HG02763 (cell line): ENCODE data around the gene SCAPER.
A peak's percentile ranks its signal among the peaks of the same experiment; 100 is the strongest.

Experiments
- ATAC-seq: cut with Tn5 transposase; IDR thresholded peaks from one replicate; pipeline ENCODE4 v1.9.1; 2021; ENCODE audit warnings: mild to moderate bottlenecking, moderate library complexity; ENCODE audit not compliant: unreplicated experiment

The SCAPER gene

GRCh38 chr15:76342382-76343201 is 562.5 kb downstream of the SCAPER start:
- no peak for ATAC-seq

GRCh38 chr15:76342058-76342381 is 563.1 kb downstream of the SCAPER start:
- no peak for ATAC-seq

GRCh38 chr15:76341366-76342057 is 563.6 kb downstream of the SCAPER start:
- ATAC-seq: no peak

GRCh38 chr15:76340803-76341365 is 564.3 kb downstream of the SCAPER start:
- no peak for ATAC-seq

GRCh38 chr15:76340198-76340802 is 564.8 kb downstream of the SCAPER start:
- ATAC-seq: no peak

- no peak for ATAC-seq
These were observed 565.6 kb downstream of the SCAPER start for GRCh38 chr15:76339305-76340197.

- ATAC-seq: no peak
These were observed 566.4 kb downstream of the SCAPER start for GRCh38 chr15:76338486-76339304.

GRCh38 chr15:76337696-76338485 is 567.2 kb downstream of the SCAPER start:
- ATAC-seq: no peak

- no peak for ATAC-seq
These were observed 568.0 kb downstream of the SCAPER start for GRCh38 chr15:76337059-76337695.

GRCh38 chr15:76336254-76337058 is 568.7 kb downstream of the SCAPER start, which contains the start of gene ISL2:
TSS of gene ISL2 (plus strand) at chr15:76336773. CDS start at chr15:76336884, 111 bp downstream.
- peak; percentile 48 for ATAC-seq

GRCh38 chr15:76335307-76336253 is 569.6 kb downstream of the SCAPER start:
- no peak for ATAC-seq

GRCh38 chr15:76334438-76335306 is 570.5 kb downstream of the SCAPER start:
- no peak for ATAC-seq

GRCh38 chr15:76333720-76334437 is 571.3 kb downstream of the SCAPER start:
- ATAC-seq: no peak

GRCh38 chr15:76333309-76333708 is 571.8 kb downstream of the SCAPER start:
- ATAC-seq: no peak

- no peak for ATAC-seq
These were observed 572.3 kb downstream of the SCAPER start for GRCh38 chr15:76332796-76333195.
